ENCODE results near the gene FAM227A. TPM values are rescaled to one million over a fixed set of nuclear protein-coding genes. Genes with fewer than 3 reads are reported as not detected.

The FAM227A gene
- total RNA-seq, 4 donors from 2014 or later: 0.07 to 1.2 (median 0.60) TPM

- Histone ChIP-seq H3K36me3 (no peaks in the 10 kb centered on the region), H3K27ac (peak overlapping the region; percentile 81 to 99 (median 94)), H3K4me3 (peak overlapping the region; percentile 46 to 89), H3K4me1 (peaks cover 0 to 66% (median 34%) of the 10 kb centered on the region in 3 donors), H3K9me3 (no peaks in the 10 kb centered on the region), H3K27me3 (no peaks in the 10 kb centered on the region)
- 0% methylated on average over 5 to 7 of the region's 57 CpGs for WGBS, 2 donors (ENCODE audit: low coverage in 1 of 2)
- ATAC-seq: peak; percentile 53
- peak; percentile 51 for TF ChIP-seq POLR2AphosphoS5 (IDR thresholded peaks at IDR 0.05)
- no peak for TF ChIP-seq CTCF (IDR thresholded peaks at IDR 0.05)
These were observed 44.1 kb upstream of the FAM227A start for GRCh38 chr22:38700270-38700788.

GRCh38 chr22:38699784-38700183, 43.6 kb upstream of the FAM227A start:
- no peaks in the 10 kb centered on the region for H3K27me3 ChIP-seq
- WGBS, 2 donors (ENCODE audit: low coverage in 1 of 2): 17 to 20% methylated on average over 6 of the region's 6 CpGs
- TF ChIP-seq POLR2AphosphoS5 (IDR thresholded peaks at IDR 0.05) (no peak), EP300 (IDR thresholded peaks at IDR 0.05) (no peak), CTCF (IDR thresholded peaks at IDR 0.05) (no peak), POLR2A (IDR thresholded peaks at IDR 0.05) (no peak)
- no peak for ATAC-seq
- H3K36me3 ChIP-seq: no peaks in the 10 kb centered on the region
- peak overlapping the region; percentile 81 to 99 (median 94) for H3K27ac ChIP-seq
- H3K4me1 ChIP-seq: peaks cover 0 to 67% (median 34%) of the 10 kb centered on the region in 3 donors
- no peaks in the 10 kb centered on the region for H3K9me3 ChIP-seq
- peak overlapping the region; percentile 46 to 89 for H3K4me3 ChIP-seq

- Histone ChIP-seq H3K27ac (peak overlapping the region; percentile 81 to 99 (median 94)), H3K4me3 (peak overlapping the region; percentile 46 to 89), H3K36me3 (peaks cover 0 to 4% of the 10 kb centered on the region in 2 donors), H3K9me3 (no peaks in the 10 kb centered on the region), H3K27me3 (no peaks in the 10 kb centered on the region), H3K4me1 (peaks cover 0 to 68% (median 34%) of the 10 kb centered on the region in 3 donors)
- TF ChIP-seq POLR2A (IDR thresholded peaks at IDR 0.05) (no peak), EP300 (IDR thresholded peaks at IDR 0.05) (no peak), CTCF (IDR thresholded peaks at IDR 0.05) (no peak), POLR2AphosphoS5 (IDR thresholded peaks at IDR 0.05) (no peak)
- ATAC-seq: no peak
- 16 to 23% methylated on average over 5 of the region's 5 CpGs for WGBS, 2 donors (ENCODE audit: low coverage in 1 of 2)
These were observed 43.0 kb upstream of the FAM227A start for GRCh38 chr22:38699143-38699542.

- no peak for ATAC-seq
- H3K27me3 ChIP-seq: no peaks in the 10 kb centered on the region
- H3K36me3 ChIP-seq: peaks cover 0 to 7% of the 10 kb centered on the region in 2 donors
- no peaks in the 10 kb centered on the region for H3K9me3 ChIP-seq
- H3K4me1 ChIP-seq: peaks cover 0 to 74% (median 35%) of the 10 kb centered on the region in 3 donors
- H3K4me3 ChIP-seq: peak overlapping the region; percentile 46 to 89
- H3K27ac ChIP-seq: peak overlapping the region in 3 of 4 donors; percentile 92 to 99 (median 97)
- 90 to 92% methylated on average over 8 to 13 of the region's 13 CpGs for WGBS, 2 donors (ENCODE audit: low coverage in 1 of 2)
- TF ChIP-seq POLR2AphosphoS5 (IDR thresholded peaks at IDR 0.05) (no peak), POLR2A (IDR thresholded peaks at IDR 0.05) (no peak)
These were observed 42.4 kb upstream of the FAM227A start for GRCh38 chr22:38698407-38699094.

GRCh38 chr22:38697425-38698089, 41.4 kb upstream of the FAM227A start:
- Histone ChIP-seq H3K36me3 (peaks cover 0 to 15% of the 10 kb centered on the region in 2 donors), H3K4me3 (peak overlapping the region in 1 of 2 donors; percentile 16), H3K4me1 (peaks cover 0 to 78% (median 38%) of the 10 kb centered on the region in 3 donors), H3K27ac (peak overlapping the region; percentile 51 to 99 (median 94)), H3K27me3 (no peaks in the 10 kb centered on the region), H3K9me3 (no peaks in the 10 kb centered on the region)
- 37 to 67% methylated on average over 7 to 8 of the region's 8 CpGs for WGBS, 2 donors (ENCODE audit: low coverage in 1 of 2)
- TF ChIP-seq CTCF (IDR thresholded peaks at IDR 0.05): no peak
- no peak for TF ChIP-seq POLR2A (IDR thresholded peaks at IDR 0.05)
- no peak for TF ChIP-seq POLR2AphosphoS5 (IDR thresholded peaks at IDR 0.05)
- no peak for TF ChIP-seq EP300 (IDR thresholded peaks at IDR 0.05)
- ATAC-seq: no peak
